HEK293 (cell line): Measurements from ENCODE around the gene PIP4K2C.

Experiments
- CTCF ChIA-PET: fragments of 350-600 bp; formaldehyde crosslinking; extraction: SDS; loops from one replicate; lab custom pipeline; 2021; ENCODE audit warnings: antibody characterized with exemption; lab: Yijun Ruan, JAX
- POLR2A ChIA-PET: fragments of 300-600 bp; formaldehyde crosslinking; extraction: SDS; loops from one replicate; lab custom pipeline; 2020; ENCODE audit warnings: antibody characterized with exemption, inconsistent platforms; lab: Yijun Ruan, JAX
- H3K27ac ChIP-seq: fragments of 200-500 bp; sonication (Bioruptor generic); 2 replicates; pipeline ENCODE4 v1.5.1; 2014; ENCODE audit warnings: low read depth, low read length, control low read depth, inconsistent platforms; ENCODE audit errors: extremely low read depth
- H3K36me3 ChIP-seq, 2 experiments: fragments of 200-500 bp in 1 of 2; sonication (Bioruptor generic) in 1 of 2; 1 replicate in 1 of 2; 2 replicates in 1 of 2; pipeline ENCODE4 v1.5.1; 2014 to 2017; ENCODE audit warnings: inconsistent platforms in 2 of 2, low read length in 2 of 2; ENCODE audit not compliant: control insufficient read depth in 2 of 2, insufficient read depth in 1 of 2
- H3K4me1 ChIP-seq: fragments of 200-500 bp; sonication (Bioruptor generic); 2 replicates; pipeline ENCODE4 v1.5.1; 2014; ENCODE audit warnings: mild to moderate bottlenecking, low read length, inconsistent platforms; ENCODE audit not compliant: control insufficient read depth, insufficient read depth
- H3K4me3 ChIP-seq: 2 replicates; pipeline ENCODE4 v1.5.1; 2011; ENCODE audit warnings: low read depth, mild to moderate bottlenecking, control low read depth, low read length, moderate library complexity
- H3K9me3 ChIP-seq: fragments of 200-500 bp; sonication (Bioruptor generic); 2 replicates; pipeline ENCODE4 v1.5.1; 2014; ENCODE audit warnings: low read depth, low read length, inconsistent platforms; ENCODE audit not compliant: control insufficient read depth, insufficient read depth
- BCL11A ChIP-seq: fragments of 450-650 bp; formaldehyde crosslinking; IDR thresholded peaks from 2 replicates; pipeline ENCODE4 v1.5.1; 2016; ENCODE audit warnings: low read depth, missing biosample characterization, missing genetic modification characterization
- BCL11B ChIP-seq: fragments of 450-650 bp; formaldehyde crosslinking; IDR thresholded peaks from 2 replicates; pipeline ENCODE4 v1.5.1; 2016; ENCODE audit warnings: low read depth, missing biosample characterization, missing genetic modification characterization
- KLF10 ChIP-seq: fragments of 450-650 bp; IDR thresholded peaks from 2 replicates; pipeline ENCODE4 v1.5.1; 2018; ENCODE audit warnings: missing biosample characterization, mild to moderate bottlenecking, missing genetic modification characterization
- KLF8 ChIP-seq: fragments of 450-650 bp; formaldehyde crosslinking; IDR thresholded peaks from 2 replicates; pipeline ENCODE4 v1.5.1; 2016; ENCODE audit warnings: missing biosample characterization, missing genetic modification characterization
- OSR2 ChIP-seq: fragments of 450-650 bp; formaldehyde crosslinking; IDR thresholded peaks from 2 replicates; pipeline ENCODE4 v1.5.1; 2016; ENCODE audit warnings: missing biosample characterization, missing genetic modification characterization
- PRDM1 ChIP-seq: fragments of 450-650 bp; formaldehyde crosslinking; IDR thresholded peaks from 2 replicates; pipeline ENCODE4; 2016; ENCODE audit warnings: missing biosample characterization, missing genetic modification characterization
- PRDM4 ChIP-seq: fragments of 450-650 bp; formaldehyde crosslinking; IDR thresholded peaks from 2 replicates; pipeline ENCODE4 v1.5.1; 2017; ENCODE audit warnings: missing biosample characterization, missing genetic modification characterization
- SETDB1 ChIP-seq: IDR thresholded peaks from one replicate; pipeline ENCODE4 v1.6.1; 2017; ENCODE audit warnings: mild to moderate bottlenecking, low read length, moderate library complexity, mixed read lengths; ENCODE audit not compliant: insufficient read length
- SP2 ChIP-seq: fragments of 450-650 bp; formaldehyde crosslinking; IDR thresholded peaks from 2 replicates; pipeline ENCODE4 v1.5.1; 2016; ENCODE audit warnings: missing biosample characterization, missing genetic modification characterization
- YY2 ChIP-seq: fragments of 450-650 bp; formaldehyde crosslinking; IDR thresholded peaks from 2 replicates; pipeline ENCODE4 v1.5.1; 2016; ENCODE audit warnings: missing biosample characterization, missing genetic modification characterization
- ZBTB17 ChIP-seq: fragments of 450-650 bp; formaldehyde crosslinking; IDR thresholded peaks from 2 replicates; pipeline ENCODE4 v1.5.1; 2016; ENCODE audit warnings: missing biosample characterization, missing genetic modification characterization
- ZBTB20 ChIP-seq: fragments of 450-650 bp; formaldehyde crosslinking; IDR thresholded peaks from 2 replicates; pipeline ENCODE4 v1.5.1; 2016; ENCODE audit warnings: missing biosample characterization, missing genetic modification characterization
- ZBTB26 ChIP-seq: fragments of 450-650 bp; formaldehyde crosslinking; optimal IDR thresholded peaks from 2 replicates; pipeline ENCODE3; 2016; ENCODE audit warnings: missing biosample characterization, mild to moderate bottlenecking, missing genetic modification characterization
- ZBTB7A ChIP-seq: fragments of 450-650 bp; formaldehyde crosslinking; IDR thresholded peaks from 2 replicates; pipeline ENCODE4 v1.5.1; 2016; ENCODE audit warnings: low read depth, missing biosample characterization, missing genetic modification characterization
- ZFP37 ChIP-seq: fragments of 450-650 bp; formaldehyde crosslinking; IDR thresholded peaks from 2 replicates; pipeline ENCODE4 v1.5.1; 2016; ENCODE audit warnings: missing biosample characterization, missing genetic modification characterization
- ZIC2 ChIP-seq: fragments of 450-650 bp; formaldehyde crosslinking; IDR thresholded peaks from 2 replicates; pipeline ENCODE4 v1.5.1; 2016; ENCODE audit warnings: missing biosample characterization, missing genetic modification characterization
- ZNF174 ChIP-seq: fragments of 450-650 bp; formaldehyde crosslinking; IDR thresholded peaks from 2 replicates; pipeline ENCODE4 v1.5.0; 2017; ENCODE audit warnings: missing biosample characterization, mild to moderate bottlenecking, missing genetic modification characterization
- ZNF175 ChIP-seq: fragments of 450-650 bp; formaldehyde crosslinking; IDR thresholded peaks from 2 replicates; pipeline ENCODE4 v1.5.1; 2016; ENCODE audit warnings: missing biosample characterization, missing genetic modification characterization
- ZNF223 ChIP-seq: fragments of 450-650 bp; formaldehyde crosslinking; IDR thresholded peaks from 2 replicates; pipeline ENCODE4 v1.5.1; 2016; ENCODE audit warnings: missing biosample characterization, missing genetic modification characterization
- ZNF24 ChIP-seq: fragments of 450-650 bp; formaldehyde crosslinking; IDR thresholded peaks from 2 replicates; pipeline ENCODE4 v1.5.1; 2016; ENCODE audit warnings: missing biosample characterization, missing genetic modification characterization
- ZNF292 ChIP-seq: fragments of 450-650 bp; formaldehyde crosslinking; IDR thresholded peaks from 2 replicates; pipeline ENCODE4 v1.5.1; 2016; ENCODE audit warnings: low read depth, missing biosample characterization, missing genetic modification characterization, borderline replicate concordance
- ZNF302 ChIP-seq: fragments of 450-650 bp; formaldehyde crosslinking; IDR thresholded peaks from 2 replicates; pipeline ENCODE4 v1.5.1; 2016; ENCODE audit warnings: missing biosample characterization, missing genetic modification characterization, low read depth
- ZNF311 ChIP-seq: fragments of 450-650 bp; formaldehyde crosslinking; IDR thresholded peaks from 2 replicates; pipeline ENCODE4 v1.5.1; 2017; ENCODE audit warnings: missing biosample characterization, missing genetic modification characterization, borderline replicate concordance
- ZNF394 ChIP-seq: fragments of 450-650 bp; formaldehyde crosslinking; IDR thresholded peaks from 2 replicates; pipeline ENCODE4 v1.5.1; 2016; ENCODE audit warnings: missing biosample characterization, missing genetic modification characterization, mild to moderate bottlenecking, moderate library complexity, borderline replicate concordance
- ZNF529 ChIP-seq: fragments of 450-650 bp; formaldehyde crosslinking; IDR thresholded peaks from 2 replicates; pipeline ENCODE4 v1.5.1; 2017; ENCODE audit warnings: missing genetic modification characterization, missing biosample characterization; ENCODE audit not compliant: insufficient replicate concordance
- ZNF530 ChIP-seq: fragments of 450-650 bp; formaldehyde crosslinking; IDR thresholded peaks from 2 replicates; pipeline ENCODE4 v1.5.1; 2016; ENCODE audit warnings: low read depth, missing biosample characterization, missing genetic modification characterization
- ZNF585B ChIP-seq: fragments of 450-650 bp; formaldehyde crosslinking; IDR thresholded peaks from 2 replicates; pipeline ENCODE4 v1.5.1; 2016; ENCODE audit warnings: missing biosample characterization, missing genetic modification characterization
- ZNF610 ChIP-seq: fragments of 450-650 bp; formaldehyde crosslinking; IDR thresholded peaks from 2 replicates; pipeline ENCODE4 v1.5.1; 2016; ENCODE audit warnings: missing biosample characterization, missing genetic modification characterization, borderline replicate concordance
- ZNF621 ChIP-seq: fragments of 450-650 bp; formaldehyde crosslinking; IDR thresholded peaks from 2 replicates; pipeline ENCODE4 v1.5.1; 2017; ENCODE audit warnings: missing biosample characterization, missing genetic modification characterization
- ZNF624 ChIP-seq: fragments of 450-650 bp; formaldehyde crosslinking; IDR thresholded peaks from 2 replicates; pipeline ENCODE4 v1.5.1; 2017; ENCODE audit warnings: missing biosample characterization, missing genetic modification characterization
- ZNF654 ChIP-seq: fragments of 450-650 bp; formaldehyde crosslinking; IDR thresholded peaks from 2 replicates; pipeline ENCODE4 v1.5.1; 2016; ENCODE audit warnings: low read depth, missing biosample characterization, missing genetic modification characterization
- ZNF677 ChIP-seq: fragments of 450-650 bp; IDR thresholded peaks from 2 replicates; pipeline ENCODE4 v1.5.0; 2018; ENCODE audit warnings: missing biosample characterization, mild to moderate bottlenecking, missing genetic modification characterization, moderate library complexity
- ZNF76 ChIP-seq: fragments of 450-650 bp; formaldehyde crosslinking; IDR thresholded peaks from 2 replicates; pipeline ENCODE4; 2016; ENCODE audit warnings: low read depth, missing biosample characterization, missing genetic modification characterization, borderline replicate concordance
- ZNF768 ChIP-seq: fragments of 450-650 bp; formaldehyde crosslinking; IDR thresholded peaks from 2 replicates; pipeline ENCODE4 v1.5.1; 2018; ENCODE audit warnings: missing biosample characterization, mild to moderate bottlenecking, missing genetic modification characterization
- ZNF837 ChIP-seq: fragments of 450-650 bp; formaldehyde crosslinking; IDR thresholded peaks from 2 replicates; pipeline ENCODE4 v1.5.1; 2016; ENCODE audit warnings: missing biosample characterization, missing genetic modification characterization
- ZNF843 ChIP-seq: fragments of 450-650 bp; formaldehyde crosslinking; IDR thresholded peaks from 2 replicates; pipeline ENCODE4 v1.5.1; 2016; ENCODE audit warnings: missing biosample characterization, missing genetic modification characterization
- ZSCAN16 ChIP-seq: fragments of 450-650 bp; formaldehyde crosslinking; IDR thresholded peaks from 2 replicates; pipeline ENCODE4 v1.5.1; 2016; ENCODE audit warnings: missing biosample characterization, missing genetic modification characterization

Gene PIP4K2C

GRCh38 chr12:57611108-57611826 lies 20.3 kb downstream of the PIP4K2C start, which contains the start of gene ARHGEF25:
TSS of gene ARHGEF25 (plus strand) at chr12:57611435. CDS start at chr12:57611895, 460 bp downstream.
- H3K4me3 ChIP-seq, result peak within 1 kb of the TSS; percentile 63
- POLR2A ChIA-PET, result interaction anchor here (0.6 to 1.4 kb wide), 8 partner anchors 8 to 304 kb away, joined by 3 to 7 read pairs (median 4); partner anchors contain the start of gene PIP4K2C
- H3K36me3 ChIP-seq, result peaks cover 0 to 55% of the 10 kb centered on the region in 2 experiments; a peak in 1 of 3 replicates
- H3K27ac ChIP-seq, result peak within 1 kb of the TSS; percentile 64; the same call in 1 of the 2 replicates
- CTCF ChIA-PET, result interaction anchor here (1.0 to 2.5 kb wide), 2 partner anchors 28 to 115 kb away, joined by 3 to 9 read pairs; no protein-coding TSS in a partner anchor
- H3K9me3 ChIP-seq, result no peaks in the 10 kb centered on the region
- H3K4me1 ChIP-seq, result peaks cover 2% of the 10 kb centered on the region
- TF ChIP-seq BCL11A (tag by site-specific recombination) (0 out of 2 replicates have a peak, but pooled peaks have one; percentile 62), ZNF394 (tag by site-specific recombination) (peak; percentile 44; the same call in 1 of the 2 replicates), ZNF223 (tag by site-specific recombination) (no peak), ZNF843 (tag by site-specific recombination) (peak; percentile 31; the same call in 1 of the 2 replicates), ZIC2 (tag by site-specific recombination) (no peak), ZNF837 (tag by site-specific recombination) (no peak), ZNF175 (no peak), ZBTB20 (tag by site-specific recombination) (peak; percentile 94), ZNF585B (no peak), ZBTB17 (tag by site-specific recombination) (peak; percentile 62), ZNF292 (tag by site-specific recombination) (no peak), ZNF530 (tag by site-specific recombination) (no peak), ZNF529 (tag by site-specific recombination) (no peak), ZNF768 (no peak), ZNF610 (tag by site-specific recombination) (0 out of 2 replicates have a peak, but pooled peaks have one; percentile 60), KLF10 (tag by site-specific recombination) (0 out of 2 replicates have a peak, but pooled peaks have one; percentile 14), SP2 (tag by site-specific recombination) (peak; percentile 70), ZNF302 (tag by site-specific recombination) (no peak), YY2 (tag by site-specific recombination) (no peak), ZSCAN16 (tag by site-specific recombination) (no peak), ZNF24 (tag by site-specific recombination) (no peak), ZNF174 (tag by site-specific recombination) (no peak), ZNF624 (tag by site-specific recombination) (no peak), PRDM4 (peak; percentile 34; the same call in 1 of the 2 replicates), ZBTB7A (no peak), ZNF677 (tag by site-specific recombination) (no peak), KLF8 (peak; percentile 48; the same call in 1 of the 2 replicates), OSR2 (tag by site-specific recombination) (no peak), ZNF311 (tag by site-specific recombination) (no peak), ZNF621 (tag by site-specific recombination) (no peak), BCL11B (tag by site-specific recombination) (peak; percentile 79), ZBTB26 (tag by site-specific recombination) (peak; percentile 71), ZNF654 (no peak), SETDB1 (no peak), PRDM1 (no peak), ZFP37 (tag by site-specific recombination) (no peak), ZNF76 (tag by site-specific recombination) (no peak)
